Loucy (cell line): Measurements from ENCODE around the gene MAN1C1.

ENCODE experiments used
- H2AFZ ChIP-seq: fragments of 200-600 bp; sonication (generic); 2 replicates; pipeline ENCODE4 v1.6.0; 2016; ENCODE audit warnings: antibody characterized with exemption, mild to moderate bottlenecking, low read length, moderate library complexity
- H3F3A ChIP-seq: fragments of 200-600 bp; 2 replicates; pipeline ENCODE4 v1.6.0; 2016; ENCODE audit warnings: antibody characterized with exemption, low read depth, mild to moderate bottlenecking
- H3K27me3 ChIP-seq: fragments of 200-600 bp; sonication (generic); 2 replicates; pipeline ENCODE4 v1.6.1; 2014; ENCODE audit warnings: low read length, mild to moderate bottlenecking; ENCODE audit not compliant: insufficient read depth, poor library complexity, severe bottlenecking
- H3K36me3 ChIP-seq: fragments of 200-600 bp; sonication (generic); 2 replicates; pipeline ENCODE4 v1.6.1; 2016; ENCODE audit warnings: low read length; ENCODE audit not compliant: insufficient read depth
- H3K4me1 ChIP-seq: fragments of 200-600 bp; sonication (generic); 2 replicates; pipeline ENCODE4 v1.5.1; 2014; ENCODE audit warnings: low read length, mild to moderate bottlenecking; ENCODE audit not compliant: insufficient read depth, poor library complexity, severe bottlenecking
- H3K4me2 ChIP-seq: fragments of 200-600 bp; sonication (generic); 2 replicates; pipeline ENCODE4 v1.6.0; 2014; ENCODE audit warnings: antibody characterized with exemption, low read length, low read depth, mild to moderate bottlenecking; ENCODE audit not compliant: poor library complexity, severe bottlenecking
- H3K4me3 ChIP-seq: fragments of 200-600 bp; sonication (generic); 2 replicates; pipeline ENCODE4 v1.5.1; 2014; ENCODE audit warnings: low read length, mild to moderate bottlenecking, mixed read lengths; ENCODE audit not compliant: poor library complexity, severe bottlenecking
- H3K79me2 ChIP-seq: fragments of 200-600 bp; sonication (generic); 2 replicates; pipeline ENCODE4 v1.6.1; 2014; ENCODE audit warnings: low read length; ENCODE audit not compliant: insufficient read depth
- H3K9ac ChIP-seq: fragments of 200-600 bp; sonication (generic); 2 replicates; pipeline ENCODE4 v1.6.0; 2014; ENCODE audit warnings: mild to moderate bottlenecking, low read depth, low read length, moderate library complexity; ENCODE audit not compliant: poor library complexity, severe bottlenecking
- H3K9me2 ChIP-seq: fragments of 200-600 bp; sonication (generic); replicated peaks from 2 replicates; pipeline ENCODE4 v1.6.1; 2016; ENCODE audit warnings: low read depth, low read length, mixed read lengths
- H3K9me3 ChIP-seq: fragments of 200-600 bp; sonication (generic); 2 replicates; pipeline ENCODE4 v1.6.1; 2014; ENCODE audit warnings: mild to moderate bottlenecking, antibody characterized with exemption, low read length, low read depth; ENCODE audit not compliant: insufficient read depth
- H4K20me1 ChIP-seq: fragments of 200-600 bp; sonication (generic); 2 replicates; pipeline ENCODE4 v1.6.0; 2014; ENCODE audit warnings: antibody characterized with exemption, low read length, mild to moderate bottlenecking; ENCODE audit not compliant: insufficient read depth, poor library complexity, severe bottlenecking
- EZH2phosphoT487 ChIP-seq: fragments of 200-600 bp; IDR thresholded peaks from 2 replicates; pipeline ENCODE4 v1.6.1; 2018; ENCODE audit warnings: antibody characterized with exemption, mild to moderate bottlenecking, moderate library complexity, borderline replicate concordance
- TF ChIP-seq, protein P1 (sequence below): fragments of 200-600 bp; sonication (generic); conservative IDR thresholded peaks from 2 replicates; pipeline ENCODE4 v1.5.1; 2014; ENCODE audit warnings: mild to moderate bottlenecking, antibody characterized with exemption, low read length

Gene MAN1C1

GRCh38 chr1:25744636-25745425 is 128.2 kb downstream of the MAN1C1 start:
- Histone ChIP-seq H3K9ac (no peak overlapping the region), H4K20me1 (no peaks in the 10 kb centered on the region), H3K4me1 (no peaks in the 10 kb centered on the region), H3K4me2 (no peak overlapping the region), H3K27me3 (no peaks in the 10 kb centered on the region), H3K9me3 (no peaks in the 10 kb centered on the region), H3K79me2 (no peaks in the 10 kb centered on the region), H2AFZ (no peak overlapping the region), H3F3A (no peaks in the 10 kb centered on the region), H3K9me2 (no peaks in the 10 kb centered on the region), H3K36me3 (no peaks in the 10 kb centered on the region), H3K4me3 (no peak overlapping the region)
- TF ChIP-seq, protein P1, sequence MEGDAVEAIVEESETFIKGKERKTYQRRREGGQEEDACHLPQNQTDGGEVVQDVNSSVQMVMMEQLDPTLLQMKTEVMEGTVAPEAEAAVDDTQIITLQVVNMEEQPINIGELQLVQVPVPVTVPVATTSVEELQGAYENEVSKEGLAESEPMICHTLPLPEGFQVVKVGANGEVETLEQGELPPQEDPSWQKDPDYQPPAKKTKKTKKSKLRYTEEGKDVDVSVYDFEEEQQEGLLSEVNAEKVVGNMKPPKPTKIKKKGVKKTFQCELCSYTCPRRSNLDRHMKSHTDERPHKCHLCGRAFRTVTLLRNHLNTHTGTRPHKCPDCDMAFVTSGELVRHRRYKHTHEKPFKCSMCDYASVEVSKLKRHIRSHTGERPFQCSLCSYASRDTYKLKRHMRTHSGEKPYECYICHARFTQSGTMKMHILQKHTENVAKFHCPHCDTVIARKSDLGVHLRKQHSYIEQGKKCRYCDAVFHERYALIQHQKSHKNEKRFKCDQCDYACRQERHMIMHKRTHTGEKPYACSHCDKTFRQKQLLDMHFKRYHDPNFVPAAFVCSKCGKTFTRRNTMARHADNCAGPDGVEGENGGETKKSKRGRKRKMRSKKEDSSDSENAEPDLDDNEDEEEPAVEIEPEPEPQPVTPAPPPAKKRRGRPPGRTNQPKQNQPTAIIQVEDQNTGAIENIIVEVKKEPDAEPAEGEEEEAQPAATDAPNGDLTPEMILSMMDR: no peak
- no peak for TF ChIP-seq EZH2phosphoT487

- Histone ChIP-seq H4K20me1 (no peaks in the 10 kb centered on the region), H3K79me2 (no peaks in the 10 kb centered on the region), H2AFZ (no peak overlapping the region), H3K4me2 (no peak overlapping the region), H3K4me3 (no peak overlapping the region), H3K9ac (no peak overlapping the region), H3K9me3 (no peaks in the 10 kb centered on the region), H3F3A (no peaks in the 10 kb centered on the region), H3K4me1 (no peaks in the 10 kb centered on the region), H3K27me3 (no peaks in the 10 kb centered on the region), H3K9me2 (no peaks in the 10 kb centered on the region), H3K36me3 (no peaks in the 10 kb centered on the region)
- TF ChIP-seq EZH2phosphoT487: no peak
- TF ChIP-seq, protein P1: no peak
These were observed 129.9 kb downstream of the MAN1C1 start for GRCh38 chr1:25746299-25747045.

- Histone ChIP-seq H3K9me3 (no peaks in the 10 kb centered on the region), H3K27me3 (no peaks in the 10 kb centered on the region)
These were observed 130.6 kb downstream of the MAN1C1 start for GRCh38 chr1:25747046-25747719.

More at GRCh38 chr1:25747046-25747719, 130.6 kb downstream of the MAN1C1 start:
- no peak for TF ChIP-seq EZH2phosphoT487
- TF ChIP-seq, protein P1: no peak
- no peak overlapping the region for H3K9ac ChIP-seq
- no peak overlapping the region for H3K4me2 ChIP-seq
- H3K79me2 ChIP-seq: no peaks in the 10 kb centered on the region
- H3K4me3 ChIP-seq: no peak overlapping the region
- H4K20me1 ChIP-seq: no peaks in the 10 kb centered on the region
- no peaks in the 10 kb centered on the region for H3K9me2 ChIP-seq
- no peaks in the 10 kb centered on the region for H3F3A ChIP-seq
- no peak overlapping the region for H2AFZ ChIP-seq
- no peaks in the 10 kb centered on the region for H3K36me3 ChIP-seq
- no peaks in the 10 kb centered on the region for H3K4me1 ChIP-seq
